ENCODE results near the gene WWC1. TPM values are rescaled to one million over a fixed set of nuclear protein-coding genes. Genes with fewer than 3 reads are reported as not detected.

WWC1 gene
- total and polyA plus RNA-seq, 4 donors: 48.4 to 77.0 (median 56.2) TPM

GRCh38 chr5:168268949-168269936, 22.2 kb upstream of the WWC1 start:
- ATAC-seq (ENCODE audit: insufficient read depth, low FRiP score) (peak; percentile 92), DNase-seq (peak; percentile 94 to 95 (median 95))
- H3K27me3 ChIP-seq (ENCODE audit: control insufficient read depth in 3 of 3, insufficient read depth in 3 of 3, low read length in 2 of 3): no peaks in the 10 kb centered on the region
- no peaks in the 10 kb centered on the region for H3K36me3 ChIP-seq (ENCODE audit: control insufficient read depth in 4 of 4, insufficient read depth in 4 of 4, low read length in 4 of 4)
- TF ChIP-seq CTCF (IDR thresholded peaks at IDR 0.05; ENCODE audit: control extremely low read depth, extremely low read depth): peak; percentile 89
- 5 to 7% methylated on average over 30 of the region's 30 CpGs for WGBS, 2 donors
- no peak overlapping the region for H3K4me3 ChIP-seq
- peaks cover 0 to 18% (median 6%) of the 10 kb centered on the region in 5 donors for H3K4me1 ChIP-seq (ENCODE audit: control insufficient read depth in 5 of 5, insufficient read depth in 5 of 5, low read length in 5 of 5)
- no peaks in the 10 kb centered on the region for H3K9me3 ChIP-seq (ENCODE audit: control insufficient read depth in 4 of 4, insufficient read depth in 3 of 4, low read length in 3 of 4)
- H3K9ac ChIP-seq (ENCODE audit: insufficient read depth in 1 of 2, low read length in 2 of 2): peak overlapping the region in 1 of 2 donors; percentile 70
- H3K27ac ChIP-seq (ENCODE audit: low read depth in 1 of 2, low read length in 1 of 2): peak overlapping the region in 1 of 2 donors; percentile 20

GRCh38 chr5:168269937-168270330, 21.5 kb upstream of the WWC1 start:
- no peak for ATAC-seq (ENCODE audit: insufficient read depth, low FRiP score)
- peak in 1 of 3 donors; percentile 19 for DNase-seq
- no peaks in the 10 kb centered on the region for H3K9me3 ChIP-seq (ENCODE audit: control insufficient read depth in 4 of 4, insufficient read depth in 3 of 4, low read length in 3 of 4)
- H3K9ac ChIP-seq (ENCODE audit: insufficient read depth in 1 of 2, low read length in 2 of 2): peak overlapping the region in 1 of 2 donors; percentile 42
- H3K27me3 ChIP-seq (ENCODE audit: control insufficient read depth in 3 of 3, insufficient read depth in 3 of 3, low read length in 2 of 3): no peaks in the 10 kb centered on the region
- no peak for TF ChIP-seq CTCF (IDR thresholded peaks at IDR 0.05; ENCODE audit: control extremely low read depth, extremely low read depth)
- no peak overlapping the region for H3K4me3 ChIP-seq
- H3K27ac ChIP-seq (ENCODE audit: low read depth in 1 of 2, low read length in 1 of 2): no peak overlapping the region
- H3K36me3 ChIP-seq (ENCODE audit: control insufficient read depth in 4 of 4, insufficient read depth in 4 of 4, low read length in 4 of 4): no peaks in the 10 kb centered on the region
- WGBS, 2 donors: 46 to 56% methylated on average over 3 of the region's 3 CpGs
- H3K4me1 ChIP-seq (ENCODE audit: control insufficient read depth in 5 of 5, insufficient read depth in 5 of 5, low read length in 5 of 5): peaks cover 0 to 18% (median 6%) of the 10 kb centered on the region in 5 donors

- Histone ChIP-seq H3K9ac (ENCODE audit: insufficient read depth in 1 of 2, low read length in 2 of 2) (peak overlapping the region in 1 of 2 donors; percentile 42), H3K27me3 (ENCODE audit: control insufficient read depth in 3 of 3, insufficient read depth in 3 of 3, low read length in 2 of 3) (no peaks in the 10 kb centered on the region), H3K4me3 (no peak overlapping the region), H3K9me3 (ENCODE audit: control insufficient read depth in 4 of 4, insufficient read depth in 3 of 4, low read length in 3 of 4) (no peaks in the 10 kb centered on the region), H3K27ac (ENCODE audit: low read depth in 1 of 2, low read length in 1 of 2) (no peak overlapping the region), H3K4me1 (ENCODE audit: control insufficient read depth in 5 of 5, insufficient read depth in 5 of 5, low read length in 5 of 5) (peaks cover 0 to 18% (median 6%) of the 10 kb centered on the region in 5 donors), H3K36me3 (ENCODE audit: control insufficient read depth in 4 of 4, insufficient read depth in 4 of 4, low read length in 4 of 4) (no peaks in the 10 kb centered on the region)
- TF ChIP-seq CTCF (IDR thresholded peaks at IDR 0.05; ENCODE audit: control extremely low read depth, extremely low read depth): no peak
- no peak for DNase-seq
- 77 to 78% methylated on average over 3 of the region's 3 CpGs for WGBS, 2 donors
- no peak for ATAC-seq (ENCODE audit: insufficient read depth, low FRiP score)
Observed at GRCh38 chr5:168270476-168270875, 21.0 kb upstream of the WWC1 start.
